HG02973 (cell line): ENCODE data around the gene PROM2.

Experiments used
- ATAC-seq: cut with Tn5 transposase; IDR thresholded peaks from one replicate; pipeline ENCODE4 v1.9.1; 2021; ENCODE audit warnings: moderate library complexity; ENCODE audit not compliant: unreplicated experiment

The PROM2 gene

DNA sequence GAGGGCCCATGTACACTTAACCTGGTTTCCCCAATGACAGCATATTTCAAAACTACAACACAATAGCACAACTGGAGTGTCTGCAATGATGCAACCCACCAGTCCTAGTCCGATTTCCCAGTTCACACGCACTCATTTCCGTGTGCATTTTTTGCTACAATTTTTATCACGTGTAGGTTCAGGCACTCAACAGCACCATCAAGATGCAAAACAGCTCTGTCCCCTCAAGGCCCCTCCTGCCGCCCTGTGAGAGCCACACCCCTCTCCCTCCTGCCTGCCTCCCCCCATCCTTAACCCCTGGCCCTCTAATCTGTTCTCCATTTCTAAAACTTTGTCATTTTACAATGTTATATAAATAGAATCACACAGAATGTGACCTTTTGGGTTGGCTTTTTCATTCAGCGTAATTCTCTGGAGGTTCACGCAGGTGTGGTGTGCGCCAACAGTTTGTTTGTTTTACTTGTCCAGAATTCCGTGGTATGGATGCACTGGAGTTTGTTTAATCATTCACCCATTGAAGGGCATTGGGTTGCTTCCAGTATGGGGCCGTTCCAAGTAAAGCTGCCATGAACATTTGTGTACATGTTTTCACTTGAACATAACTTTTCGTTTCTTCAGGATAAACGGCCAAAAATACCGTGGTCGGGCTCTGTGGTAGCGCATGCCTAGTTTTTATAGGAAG is 31.3 kb downstream of the PROM2 start:
- no peak for ATAC-seq

DNA sequence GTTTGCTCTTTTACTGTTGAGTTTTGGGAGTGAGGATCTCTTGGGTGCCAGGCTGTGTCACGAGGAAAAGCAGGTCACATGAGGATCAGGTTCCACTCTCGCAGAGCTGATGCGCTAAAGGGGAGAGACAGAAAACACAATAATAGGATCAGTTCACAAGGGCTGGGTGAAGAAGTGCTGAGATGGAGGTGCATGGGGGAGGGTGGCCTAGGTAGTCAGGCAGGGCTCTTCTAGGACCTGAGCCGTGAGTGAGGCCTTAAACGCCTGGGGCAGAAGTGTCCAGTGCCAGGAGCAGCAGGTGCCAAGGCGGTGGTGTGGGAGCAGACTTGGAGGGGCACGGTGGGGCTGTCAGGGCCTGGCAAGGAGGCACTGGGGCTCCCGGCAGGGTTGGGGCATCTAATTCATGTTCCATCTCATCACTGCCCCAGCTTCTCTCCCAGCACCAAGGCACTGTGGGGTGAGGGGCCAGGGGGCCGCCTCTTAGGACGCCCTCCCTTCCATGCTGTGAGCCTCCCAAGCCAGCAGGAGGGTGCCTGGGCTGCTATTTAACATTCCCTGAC is 32.2 kb downstream of the PROM2 start:
- ATAC-seq, result no peak

GRCh38 chr2:95307036-95307435 is 32.8 kb downstream of the PROM2 start:
- ATAC-seq, result no peak

- ATAC-seq, result no peak
Measured at GRCh38 chr2:95307878-95308277, 33.6 kb downstream of the PROM2 start.

- ATAC-seq, result no peak
Measured at GRCh38 chr2:95308426-95308990, 34.3 kb downstream of the PROM2 start.

- no peak for ATAC-seq
Measured at GRCh38 chr2:95309599-95309998, 35.4 kb downstream of the PROM2 start.

GRCh38 chr2:95310216-95310615 is 36.0 kb downstream of the PROM2 start:
- ATAC-seq, result no peak

- ATAC-seq, result no peak
Measured at GRCh38 chr2:95310651-95311050, 36.4 kb downstream of the PROM2 start.

- no peak for ATAC-seq
Measured at GRCh38 chr2:95311815-95312542, 37.7 kb downstream of the PROM2 start.

DNA sequence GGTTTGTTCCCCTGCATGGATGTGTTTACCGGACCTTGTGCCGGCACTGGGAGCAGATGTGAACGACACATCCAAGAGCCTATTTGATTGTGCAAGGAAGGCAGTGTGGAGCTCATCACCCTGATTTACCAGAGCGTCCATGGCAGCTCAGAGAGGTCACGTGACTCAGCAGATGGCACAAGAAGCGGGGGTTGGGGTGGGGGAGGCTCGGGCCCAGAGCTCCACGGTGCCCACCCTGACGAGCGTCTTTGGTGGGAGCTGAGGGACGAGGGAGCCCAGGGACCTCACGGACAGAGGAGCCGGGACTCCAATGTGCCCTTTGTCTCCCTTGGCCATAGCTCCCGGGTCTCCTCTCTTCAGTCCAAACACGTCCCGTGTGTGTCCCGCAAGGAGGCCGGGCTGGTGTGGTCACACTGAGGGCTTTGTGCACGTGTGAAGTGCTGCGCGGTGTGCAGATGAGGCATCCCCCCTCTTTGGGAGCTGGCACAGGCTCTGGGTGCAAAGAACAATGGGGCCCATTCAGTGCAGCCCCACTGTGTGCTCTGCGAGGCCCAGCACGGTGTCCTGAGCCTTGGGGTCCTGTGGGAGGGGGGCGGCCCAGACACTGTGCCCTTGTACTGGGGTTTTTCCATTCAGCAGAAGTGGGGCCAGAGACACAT is 38.4 kb downstream of the PROM2 start:
- ATAC-seq, result no peak

- ATAC-seq, result no peak
Measured at GRCh38 chr2:95313296-95314131, 39.3 kb downstream of the PROM2 start.

DNA sequence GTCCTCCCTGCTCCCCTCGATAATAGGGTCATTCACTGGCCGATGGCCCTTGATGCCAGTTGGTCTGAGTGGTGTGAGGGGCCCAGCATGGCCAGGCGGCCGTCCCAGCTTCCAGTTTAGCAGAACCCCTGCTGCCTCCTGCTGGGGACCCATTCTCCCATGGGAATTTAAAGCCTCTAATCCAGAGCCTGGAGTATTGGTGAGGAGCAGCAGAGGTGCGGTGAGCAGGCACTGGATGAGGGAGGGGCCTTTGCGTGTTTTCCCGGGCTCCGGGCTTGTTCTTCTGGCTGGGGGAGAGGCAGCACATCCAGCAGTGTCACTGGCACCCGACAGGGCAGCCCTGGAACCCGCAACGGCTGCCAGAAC is 40.3 kb downstream of the PROM2 start:
- no peak for ATAC-seq

- no peak for ATAC-seq
Measured at GRCh38 chr2:95314964-95315611, 40.8 kb downstream of the PROM2 start.

DNA sequence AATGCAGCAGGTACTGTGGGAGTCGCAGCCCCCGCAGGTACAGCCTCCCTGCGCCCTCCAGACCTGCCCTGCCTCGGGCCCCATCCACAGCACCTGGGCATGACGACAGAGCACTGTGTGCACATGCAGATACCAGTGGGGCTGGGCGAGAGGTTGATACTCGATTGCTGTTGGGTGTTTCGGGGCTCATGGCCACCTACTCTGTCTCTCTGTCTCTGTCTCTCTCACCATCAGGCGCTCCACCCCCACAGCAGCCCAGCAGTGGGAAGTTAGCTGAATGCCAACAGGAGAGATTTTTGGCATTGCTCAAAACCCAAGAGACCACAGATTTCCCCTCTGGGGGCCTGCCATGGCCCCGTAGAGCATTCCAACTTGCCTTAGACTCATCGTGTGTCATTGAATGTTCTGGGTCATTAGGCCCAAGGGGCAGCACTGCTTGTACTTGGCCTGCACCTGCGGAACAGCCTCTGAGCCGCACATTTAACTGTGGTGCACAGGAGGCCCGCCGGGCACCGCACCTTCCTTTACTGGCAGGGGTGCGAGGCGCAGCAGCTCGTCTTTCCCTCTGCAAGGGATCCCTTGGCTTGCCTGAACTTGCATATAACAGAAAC is 41.7 kb downstream of the PROM2 start:
- no peak for ATAC-seq

DNA sequence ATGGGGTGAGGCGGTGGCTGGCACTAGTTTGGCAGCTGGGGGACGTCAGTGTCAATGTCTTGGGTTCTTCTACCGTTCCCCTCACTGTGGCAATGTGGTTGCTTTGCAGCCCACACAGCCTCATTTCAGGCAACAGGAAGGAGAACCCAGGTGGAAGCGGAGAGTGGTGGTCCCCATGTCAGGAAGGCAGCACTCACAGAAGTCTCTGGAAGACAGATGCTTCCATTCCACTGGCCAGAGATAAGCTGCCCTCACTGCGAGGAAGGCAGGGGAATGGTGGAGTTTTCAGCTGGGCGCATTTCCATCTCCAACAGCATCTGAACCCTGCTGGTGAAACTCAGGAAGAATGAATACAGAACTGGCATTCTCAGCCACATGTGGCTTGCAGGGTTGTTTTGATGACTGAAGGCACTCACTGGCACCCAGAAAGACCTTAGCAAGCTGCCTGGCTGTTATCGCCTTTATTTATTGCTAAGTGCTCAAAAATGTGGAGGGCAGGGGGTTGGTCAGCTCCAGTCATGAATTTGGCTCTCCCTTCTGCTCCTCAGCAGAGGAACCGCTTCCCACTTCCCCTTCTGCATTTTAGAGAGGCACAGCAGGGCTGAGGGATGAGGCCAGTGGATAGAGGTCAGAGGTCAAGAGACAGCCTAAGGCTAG is 42.3 kb downstream of the PROM2 start:
- no peak for ATAC-seq

DNA sequence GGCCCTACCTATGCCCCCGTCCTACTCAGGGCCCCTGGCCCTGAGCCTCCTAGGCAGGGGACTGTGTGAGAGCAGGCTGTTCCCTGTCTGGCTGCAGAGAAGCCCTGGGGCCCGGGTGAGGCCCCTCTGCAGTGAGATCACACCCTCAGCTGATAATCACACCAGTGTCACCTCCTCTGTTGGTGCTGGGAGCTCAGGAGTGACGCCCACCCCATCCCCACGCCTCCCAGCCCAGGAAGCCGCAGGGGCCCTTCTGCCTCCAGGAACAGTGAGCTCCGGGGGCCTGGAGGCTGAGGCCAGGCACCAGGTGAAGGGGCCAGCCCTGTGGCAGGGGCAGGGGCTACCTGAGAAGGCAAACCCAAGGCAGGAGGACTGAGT is 42.9 kb downstream of the PROM2 start:
- ATAC-seq, result no peak

DNA sequence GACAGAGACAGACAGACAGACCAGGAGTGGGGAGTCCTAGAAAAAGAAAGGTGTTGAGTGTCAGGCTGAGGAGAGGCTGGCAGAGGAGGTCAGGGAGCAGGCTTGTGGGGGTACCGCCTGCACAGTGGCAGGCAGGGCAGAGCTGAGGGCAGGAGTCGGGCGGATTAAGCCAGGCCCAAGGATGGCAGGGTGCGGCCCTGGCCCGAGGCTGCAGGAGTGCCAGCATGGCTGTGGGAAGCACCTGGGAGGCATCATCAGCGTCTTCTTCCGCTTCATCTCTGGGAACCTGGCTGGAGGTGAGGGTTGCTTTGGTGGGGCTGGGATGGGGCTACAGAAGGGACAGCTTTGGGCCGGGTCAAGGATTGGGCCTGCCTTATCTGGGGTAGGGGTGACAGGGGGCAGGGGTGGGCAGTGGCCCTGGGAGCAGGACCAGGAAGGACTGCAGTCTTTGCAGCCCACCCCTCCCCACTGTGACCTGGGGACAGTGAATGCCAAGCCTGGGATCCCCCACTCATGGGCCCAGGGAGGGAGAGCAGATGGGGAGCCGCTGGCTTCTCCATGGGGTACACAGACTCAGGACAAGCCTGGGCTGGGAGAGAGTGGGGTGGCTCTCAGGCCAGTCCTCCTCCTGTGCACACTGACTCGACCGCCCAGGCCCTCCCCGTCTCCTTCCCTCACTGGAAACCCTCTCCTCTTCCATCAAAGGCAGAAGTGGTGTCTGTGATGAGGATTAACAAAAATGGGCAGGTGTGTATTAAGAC is 43.6 kb downstream of the PROM2 start:
- no peak for ATAC-seq

DNA sequence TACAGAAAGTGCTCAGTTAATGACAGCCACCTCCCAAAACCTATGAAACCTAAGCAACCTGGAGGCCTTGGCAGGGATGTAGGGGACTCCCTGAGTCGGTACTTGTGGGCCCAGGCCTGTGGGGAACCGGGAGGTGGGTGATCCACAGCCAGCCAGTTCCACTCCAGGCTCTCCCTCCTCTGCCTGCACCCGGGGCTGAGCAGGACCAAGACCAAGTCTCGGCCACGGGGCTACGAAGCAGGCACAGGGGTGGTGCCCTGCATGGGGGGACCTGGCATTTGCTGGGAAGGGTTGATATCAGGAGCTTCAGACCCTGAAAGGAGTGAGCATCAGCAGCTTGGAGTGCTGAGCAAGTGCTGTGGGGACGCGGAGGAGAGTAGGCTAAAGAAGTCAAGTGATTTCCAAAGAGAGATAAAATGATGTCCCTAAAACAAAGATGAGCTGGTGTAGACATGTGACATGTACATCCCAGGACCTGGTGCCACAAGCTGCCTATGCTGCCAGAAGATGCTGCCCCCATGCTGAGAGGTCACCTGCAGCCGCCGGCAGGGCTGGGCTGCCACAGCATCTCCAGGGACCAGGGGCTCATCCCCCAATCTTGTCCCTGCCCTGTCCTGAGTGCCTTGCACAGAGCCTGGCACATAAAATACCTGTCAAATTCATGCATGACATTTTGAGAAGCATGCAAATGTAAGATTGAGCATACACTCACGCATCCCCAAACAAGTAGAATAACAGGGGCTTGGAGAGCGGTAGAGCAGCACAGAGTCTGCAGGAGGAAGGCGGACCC is 44.4 kb downstream of the PROM2 start:
- no peak for ATAC-seq
